Left ventricle myocardium inferior (tissue), 1 donor: Measurements from ENCODE around the gene RLN2. TPM values are rescaled to one million over a fixed set of nuclear protein-coding genes. Genes with fewer than 3 reads are reported as not detected.

Experiments used
- DNase-seq: peaks from one replicate; pipeline ENCODE4 v3.0.0-alpha.2; 2020
- H3K27ac ChIP-seq: fragments of 200-600 bp; replicated peaks from 2 replicates; pipeline ENCODE4 v1.8.0; 2021
- H3K27me3 ChIP-seq: fragments of 200-600 bp; 2 replicates; pipeline ENCODE4 v1.8.0; 2021; ENCODE audit warnings: low read depth
- H3K36me3 ChIP-seq: fragments of 200-600 bp; 2 replicates; pipeline ENCODE4 v1.8.0; 2021
- H3K4me1 ChIP-seq: fragments of 200-600 bp; 2 replicates; pipeline ENCODE4 v1.8.0; 2021
- H3K4me3 ChIP-seq: fragments of 200-600 bp; 2 replicates; pipeline ENCODE4 v1.8.0; 2021; ENCODE audit warnings: mild to moderate bottlenecking, moderate library complexity
- H3K9me3 ChIP-seq: fragments of 200-600 bp; replicated peaks from 2 replicates; pipeline ENCODE4 v1.8.0; 2021
- intact Hi-C: fragments of 100-400 bp; cut with micrococcal nuclease; formaldehyde crosslinking; loops from one replicate; pipeline ENCODE4 v1.11.0; 2022
- total RNA-seq: library from RNA; stranded (reverse); fragmentation: NEBNext Ultra II Directional; extraction: Animal tissue kit (Norgen Biotek cat#: 25700); gene quantifications from one replicate; pipeline ENCODE4 v1.2.1, GENCODE V29; 2021
- TF ChIP-seq, protein P1 (sequence below): fragments of 200-600 bp; IDR thresholded peaks from 2 replicates; pipeline ENCODE4 v1.8.0; 2021; ENCODE audit warnings: antibody characterized with exemption, mild to moderate bottlenecking, borderline replicate concordance
- donor health status: DM: no; HTN: yes; CAD: no; lungs with severe emphysema.

Gene RLN2
- total RNA-seq, 1 donor from 2014 or later: 0.44 TPM

- H3K4me1 ChIP-seq: no peaks in the 10 kb centered on the region
- no peak overlapping the region for H3K27ac ChIP-seq
- no peak for DNase-seq
- H3K36me3 ChIP-seq: no peaks in the 10 kb centered on the region
- intact Hi-C loops: no loop called here
- TF ChIP-seq, protein P1, sequence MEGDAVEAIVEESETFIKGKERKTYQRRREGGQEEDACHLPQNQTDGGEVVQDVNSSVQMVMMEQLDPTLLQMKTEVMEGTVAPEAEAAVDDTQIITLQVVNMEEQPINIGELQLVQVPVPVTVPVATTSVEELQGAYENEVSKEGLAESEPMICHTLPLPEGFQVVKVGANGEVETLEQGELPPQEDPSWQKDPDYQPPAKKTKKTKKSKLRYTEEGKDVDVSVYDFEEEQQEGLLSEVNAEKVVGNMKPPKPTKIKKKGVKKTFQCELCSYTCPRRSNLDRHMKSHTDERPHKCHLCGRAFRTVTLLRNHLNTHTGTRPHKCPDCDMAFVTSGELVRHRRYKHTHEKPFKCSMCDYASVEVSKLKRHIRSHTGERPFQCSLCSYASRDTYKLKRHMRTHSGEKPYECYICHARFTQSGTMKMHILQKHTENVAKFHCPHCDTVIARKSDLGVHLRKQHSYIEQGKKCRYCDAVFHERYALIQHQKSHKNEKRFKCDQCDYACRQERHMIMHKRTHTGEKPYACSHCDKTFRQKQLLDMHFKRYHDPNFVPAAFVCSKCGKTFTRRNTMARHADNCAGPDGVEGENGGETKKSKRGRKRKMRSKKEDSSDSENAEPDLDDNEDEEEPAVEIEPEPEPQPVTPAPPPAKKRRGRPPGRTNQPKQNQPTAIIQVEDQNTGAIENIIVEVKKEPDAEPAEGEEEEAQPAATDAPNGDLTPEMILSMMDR: no peak
- H3K4me3 ChIP-seq: no peak overlapping the region
- H3K27me3 ChIP-seq: peaks cover 15% of the 10 kb centered on the region
- H3K9me3 ChIP-seq: peaks cover 25% of the 10 kb centered on the region
Observed at GRCh38 chr9:5310851-5311250, 6.3 kb upstream of the RLN2 start.

GRCh38 chr9:5305741-5306140 is 1.2 kb upstream of the RLN2 start:
- Histone ChIP-seq H3K9me3 (no peaks in the 10 kb centered on the region), H3K36me3 (no peaks in the 10 kb centered on the region)
- TF ChIP-seq, protein P1: no peak

DNA sequence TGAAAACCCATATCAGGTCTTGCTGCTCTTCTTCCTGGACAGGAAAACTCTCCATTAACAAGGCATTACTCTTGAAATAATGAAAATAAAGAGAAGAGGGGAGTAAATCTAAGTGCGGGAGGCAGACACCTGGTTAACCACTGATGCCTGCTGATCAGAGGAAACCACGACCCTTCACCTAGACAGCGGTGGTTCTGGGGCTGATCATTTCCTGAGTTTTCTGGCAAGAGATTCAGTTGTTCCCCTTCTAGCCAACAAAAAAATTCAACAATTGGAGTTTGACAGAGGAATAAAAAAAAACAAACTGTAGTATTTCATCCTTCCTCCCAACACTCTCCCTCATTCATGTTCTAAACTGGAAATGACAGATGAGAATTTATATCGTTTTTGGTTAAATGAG is 3.0 kb downstream of the RLN2 start:
- intact Hi-C loops: no loop called here
- no peak for DNase-seq
- Histone ChIP-seq H3K4me1 (peaks cover 3% of the 10 kb centered on the region), H3K36me3 (no peaks in the 10 kb centered on the region), H3K27me3 (no peaks in the 10 kb centered on the region), H3K9me3 (peaks cover 11% of the 10 kb centered on the region), H3K27ac (no peak overlapping the region), H3K4me3 (no peak overlapping the region)
- TF ChIP-seq, protein P1: no peak

More at GRCh38 chr9:5305741-5306140, 1.2 kb upstream of the RLN2 start:
- intact Hi-C loops: no loop called here
- H3K27me3 ChIP-seq: peaks cover 6% of the 10 kb centered on the region
- H3K4me3 ChIP-seq: no peak overlapping the region
- H3K4me1 ChIP-seq: peaks cover 3% of the 10 kb centered on the region
- DNase-seq: no peak
- H3K27ac ChIP-seq: no peak overlapping the region

- no peak for DNase-seq
- intact Hi-C loops: no loop called here
- Histone ChIP-seq H3K4me3 (no peak overlapping the region), H3K27me3 (peaks cover 29% of the 10 kb centered on the region), H3K9me3 (peaks cover 16% of the 10 kb centered on the region), H3K4me1 (no peaks in the 10 kb centered on the region), H3K36me3 (no peaks in the 10 kb centered on the region), H3K27ac (no peak overlapping the region)
- TF ChIP-seq, protein P1: no peak
Observed at GRCh38 chr9:5292141-5292540, 12.4 kb downstream of the RLN2 start.

DNA sequence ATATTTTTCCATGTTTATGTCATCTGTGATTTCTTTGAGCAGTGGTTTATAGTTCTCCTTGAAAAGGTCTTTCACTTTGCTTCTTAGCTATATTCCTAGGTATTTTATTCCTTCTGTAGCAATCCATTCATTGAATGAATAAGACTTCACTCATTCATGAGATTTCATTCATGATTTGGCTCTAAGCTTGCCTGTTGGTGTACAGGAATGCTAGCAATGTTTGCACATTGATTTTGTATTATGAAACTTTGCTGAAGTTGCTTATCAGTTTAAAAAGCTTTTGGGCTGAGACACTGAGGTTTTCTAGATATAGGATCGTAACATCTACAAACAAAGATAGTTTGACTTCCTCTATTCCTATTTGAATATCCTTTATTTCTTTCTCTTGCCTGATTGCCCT is 15.9 kb downstream of the RLN2 start:
- Histone ChIP-seq H3K4me1 (no peaks in the 10 kb centered on the region), H3K27me3 (peaks cover 29% of the 10 kb centered on the region), H3K9me3 (peaks cover 10% of the 10 kb centered on the region), H3K27ac (no peak overlapping the region), H3K4me3 (no peak overlapping the region), H3K36me3 (no peaks in the 10 kb centered on the region)
- intact Hi-C loops: no loop called here
- DNase-seq: no peak
- TF ChIP-seq, protein P1: no peak

DNA sequence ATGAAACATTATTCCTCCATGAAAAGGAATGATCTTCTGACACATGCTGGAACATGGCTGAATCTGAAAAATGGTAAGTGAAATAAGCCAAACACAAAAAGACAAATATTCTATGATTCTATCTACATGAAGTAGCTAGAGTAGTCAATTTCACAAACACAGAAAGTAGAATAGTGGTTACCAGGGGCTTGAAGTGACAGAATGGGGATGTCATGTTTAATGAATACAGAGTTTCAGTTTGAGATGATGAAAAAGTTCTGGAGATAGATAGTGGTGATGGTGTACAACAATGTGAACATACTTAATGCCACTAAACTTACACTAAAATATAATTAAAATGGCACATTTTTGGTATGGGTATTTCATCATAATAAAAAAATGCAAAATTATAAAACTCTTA is 18.3 kb downstream of the RLN2 start:
- Histone ChIP-seq H3K9me3 (peaks cover 10% of the 10 kb centered on the region), H3K36me3 (no peaks in the 10 kb centered on the region), H3K27me3 (peaks cover 12% of the 10 kb centered on the region), H3K27ac (no peak overlapping the region), H3K4me3 (no peak overlapping the region), H3K4me1 (no peaks in the 10 kb centered on the region)
- intact Hi-C loops: no loop called here
- no peak for DNase-seq
- TF ChIP-seq, protein P1: no peak
